ENCODE results near the gene DEFB127. TPM values are rescaled to one million over a fixed set of nuclear protein-coding genes. Genes with fewer than 3 reads are reported as not detected.
"Not testable (repeated sequence)": the region's sequence is repeated elsewhere in the genome, so short reads cannot be mapped to it uniquely, and the experiment has no call there.

The DEFB127 gene
- not detected for total RNA-seq

DNA sequence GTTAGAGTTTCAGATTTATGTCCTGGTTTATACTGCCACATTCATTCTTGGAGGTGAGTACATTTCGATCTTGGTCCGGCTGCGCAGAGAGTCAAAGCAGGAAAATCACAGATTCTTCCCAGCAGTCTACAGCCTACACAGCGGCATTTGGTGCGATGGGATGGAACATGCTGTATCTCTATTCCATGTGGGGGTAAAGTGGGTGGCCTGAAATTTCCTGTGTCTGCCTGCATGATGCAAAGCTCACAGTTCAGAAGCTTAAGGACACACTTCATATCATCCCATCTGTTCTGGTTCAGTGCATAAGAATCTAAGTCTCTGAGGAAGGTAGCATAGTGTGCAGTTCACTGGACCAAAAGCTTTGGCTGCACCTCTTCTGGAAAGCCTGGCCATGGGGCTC lies at the start of gene DEFB127:
Gene DEFB127, plus strand, starts transcription at position 301 of the 400 bp plus-strand sequence. Its CDS starts 91 bp downstream, at position 392.
- no peak for DNase-seq
- intact Hi-C loops (cut with DNase I) = no loop called here
- Histone ChIP-seq H3K27ac (no peak within 1 kb of the TSS), H3K4me1 (no peaks in the 10 kb centered on the region), H3K27me3 (no peaks in the 10 kb centered on the region), H3K9me3 (no peaks in the 10 kb centered on the region), H3K36me3 (no peaks in the 10 kb centered on the region), H3K4me3 (replicated peaks in 1 of 3) (no peak within 1 kb of the TSS)
- TF ChIP-seq, protein P1, sequence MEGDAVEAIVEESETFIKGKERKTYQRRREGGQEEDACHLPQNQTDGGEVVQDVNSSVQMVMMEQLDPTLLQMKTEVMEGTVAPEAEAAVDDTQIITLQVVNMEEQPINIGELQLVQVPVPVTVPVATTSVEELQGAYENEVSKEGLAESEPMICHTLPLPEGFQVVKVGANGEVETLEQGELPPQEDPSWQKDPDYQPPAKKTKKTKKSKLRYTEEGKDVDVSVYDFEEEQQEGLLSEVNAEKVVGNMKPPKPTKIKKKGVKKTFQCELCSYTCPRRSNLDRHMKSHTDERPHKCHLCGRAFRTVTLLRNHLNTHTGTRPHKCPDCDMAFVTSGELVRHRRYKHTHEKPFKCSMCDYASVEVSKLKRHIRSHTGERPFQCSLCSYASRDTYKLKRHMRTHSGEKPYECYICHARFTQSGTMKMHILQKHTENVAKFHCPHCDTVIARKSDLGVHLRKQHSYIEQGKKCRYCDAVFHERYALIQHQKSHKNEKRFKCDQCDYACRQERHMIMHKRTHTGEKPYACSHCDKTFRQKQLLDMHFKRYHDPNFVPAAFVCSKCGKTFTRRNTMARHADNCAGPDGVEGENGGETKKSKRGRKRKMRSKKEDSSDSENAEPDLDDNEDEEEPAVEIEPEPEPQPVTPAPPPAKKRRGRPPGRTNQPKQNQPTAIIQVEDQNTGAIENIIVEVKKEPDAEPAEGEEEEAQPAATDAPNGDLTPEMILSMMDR (IDR thresholded peaks at IDR 0.05) = no peak
- TF ChIP-seq POLR2A (IDR thresholded peaks at IDR 0.05) = no peak
- WGBS, 2 donors = 70 to 84% methylated on average over 5 of the region's 5 CpGs

GRCh38 chr20:112396-112795 lies 44.9 kb upstream of the DEFB127 start:
- DNase-seq = no peak
- Histone ChIP-seq H3K4me3 (replicated peaks in 1 of 3) (no peak overlapping the region), H3K27me3 (no peaks in the 10 kb centered on the region), H3K4me1 (no peaks in the 10 kb centered on the region), H3K9me3 (no peaks in the 10 kb centered on the region), H3K36me3 (no peaks in the 10 kb centered on the region), H3K27ac (no peak overlapping the region)
- TF ChIP-seq POLR2A (IDR thresholded peaks at IDR 0.05) = no peak
- TF ChIP-seq, protein P1 (IDR thresholded peaks at IDR 0.05) = no peak
- intact Hi-C loops (cut with DNase I) = no loop called here

DNA sequence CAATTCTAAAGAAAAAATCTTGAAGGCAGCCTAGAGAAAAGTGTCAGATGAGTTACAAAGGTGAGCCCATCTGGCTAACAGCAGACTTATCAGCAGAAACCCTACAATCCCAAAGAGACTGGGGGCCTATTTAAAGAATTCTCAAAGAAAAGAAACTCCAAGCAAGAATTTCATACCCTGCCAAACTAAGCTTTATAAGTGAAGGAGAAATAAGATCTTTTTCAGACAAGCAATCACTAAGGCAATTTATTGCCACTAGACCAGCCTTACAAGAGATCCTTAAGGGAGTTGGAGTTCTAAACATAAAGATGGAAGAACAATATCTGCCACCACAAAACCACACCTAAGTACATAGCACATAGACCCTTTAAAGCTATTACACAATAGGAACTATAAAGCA lies 39.7 kb upstream of the DEFB127 start:
- intact Hi-C loops (cut with DNase I) = no loop called here
- H3K9me3 ChIP-seq = no peaks in the 10 kb centered on the region
- H3K36me3 ChIP-seq = no peaks in the 10 kb centered on the region
- no peak overlapping the region for H3K27ac ChIP-seq
- TF ChIP-seq POLR2A (IDR thresholded peaks at IDR 0.05) = no peak
- TF ChIP-seq, protein P1 (IDR thresholded peaks at IDR 0.05) = no peak
- H3K27me3 ChIP-seq = no peaks in the 10 kb centered on the region
- H3K4me3 ChIP-seq (replicated peaks in 1 of 3) = no peak overlapping the region
- DNase-seq = no peak
- no peaks in the 10 kb centered on the region for H3K4me1 ChIP-seq

DNA sequence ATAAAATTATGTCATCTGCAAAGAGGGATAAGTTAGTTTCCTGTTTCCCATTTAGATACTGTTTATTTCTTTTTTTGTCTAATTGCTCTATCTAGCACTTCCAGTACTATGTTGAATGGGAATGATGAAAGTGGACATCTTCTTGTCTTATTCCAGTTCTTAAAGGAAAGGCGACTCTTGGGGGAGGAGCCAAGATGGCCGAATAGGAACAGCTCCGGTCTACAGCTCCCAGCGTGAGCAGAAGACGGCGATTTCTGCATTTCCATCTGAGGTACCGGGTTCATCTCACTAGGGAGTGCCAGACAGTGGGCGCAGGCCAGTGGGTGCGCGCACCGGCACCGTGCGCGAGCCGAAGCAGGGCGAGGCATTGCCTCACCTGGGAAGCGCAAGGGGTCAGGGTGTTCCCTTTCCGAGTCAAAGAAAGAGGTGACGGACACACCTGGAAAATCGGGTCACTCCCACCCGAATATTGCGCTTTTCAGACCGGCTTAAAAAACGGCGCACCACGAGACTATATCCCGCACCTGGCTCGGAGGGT lies 27.4 kb upstream of the DEFB127 start:
- H3K27me3 ChIP-seq; DNase-seq; intact Hi-C loops (cut with DNase I); H3K36me3 ChIP-seq; H3K4me1 ChIP-seq; H3K27ac ChIP-seq; H3K4me3 ChIP-seq (replicated peaks in 1 of 3); H3K9me3 ChIP-seq: not testable (repeated sequence)
- WGBS, 2 donors = 93 to 94% methylated on average over 26 to 28 of the region's 28 CpGs

DNA sequence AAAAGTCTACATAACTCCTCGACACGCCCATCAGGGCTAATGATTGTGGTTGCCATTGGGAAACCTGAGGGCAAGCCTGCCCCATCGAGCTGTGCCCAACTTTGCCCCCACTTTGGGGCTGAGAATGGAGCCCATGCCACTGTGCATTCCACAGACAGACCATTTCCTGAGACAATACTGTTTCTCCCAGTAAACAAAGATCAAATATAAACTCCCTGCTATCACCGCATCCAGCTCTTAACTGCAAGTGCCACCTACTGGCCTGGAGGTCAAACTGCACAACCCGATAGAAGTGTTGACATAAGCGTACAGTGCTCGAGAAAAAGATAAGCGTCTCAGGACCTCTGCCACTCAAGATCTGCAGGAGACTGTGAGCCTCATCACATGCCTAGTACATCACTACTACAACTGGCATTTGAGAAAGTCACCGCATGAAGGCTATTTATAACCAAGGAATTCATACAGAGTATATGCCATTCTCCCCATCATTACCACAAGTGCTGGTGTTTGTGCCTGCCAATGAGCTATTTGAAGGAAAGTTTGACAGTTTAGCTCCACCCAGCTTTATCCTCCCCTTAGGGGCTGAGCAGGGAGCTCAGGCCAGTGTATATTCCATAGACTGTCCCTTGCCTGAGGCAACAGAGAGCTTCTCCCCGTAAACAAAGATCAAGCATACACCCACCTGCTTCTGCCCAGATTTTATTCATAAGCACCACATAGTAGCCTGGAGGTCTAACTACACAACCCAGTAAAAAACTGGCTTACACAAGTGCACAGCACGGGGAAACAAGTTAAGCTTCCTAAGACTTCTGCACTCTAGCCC lies 19.4 kb upstream of the DEFB127 start:
- no peak overlapping the region for H3K4me3 ChIP-seq (replicated peaks in 1 of 3)
- TF ChIP-seq, protein P1 (IDR thresholded peaks at IDR 0.05) = no peak
- no peak overlapping the region for H3K27ac ChIP-seq
- H3K27me3 ChIP-seq = no peaks in the 10 kb centered on the region
- 85 to 89% methylated on average over 10 to 11 of the region's 11 CpGs for WGBS, 2 donors
- DNase-seq = no peak
- no peaks in the 10 kb centered on the region for H3K4me1 ChIP-seq
- intact Hi-C loops (cut with DNase I) = no loop called here
- no peaks in the 10 kb centered on the region for H3K36me3 ChIP-seq
- H3K9me3 ChIP-seq = no peaks in the 10 kb centered on the region

Measured in thyroid gland (tissue), 4 donors.